IPS-20b (cell line): Measurements from ENCODE around the gene KIF24.
"Not testable (repeated sequence)": the region's sequence is repeated elsewhere in the genome, so short reads cannot be mapped to it uniquely, and the experiment has no call there.

Experiments used
- H3K27ac ChIP-seq: one replicate; pipeline ENCODE4 v1.5.1; 2013; ENCODE audit warnings: low read length
- H3K27me3 ChIP-seq: 2 replicates; pipeline ENCODE4 v1.6.1; 2013; ENCODE audit warnings: mild to moderate bottlenecking, low read length, inconsistent platforms; ENCODE audit not compliant: insufficient read depth
- H3K36me3 ChIP-seq: 2 replicates; pipeline ENCODE4 v1.6.1; 2013; ENCODE audit warnings: low read depth, mild to moderate bottlenecking, inconsistent platforms, low read length, moderate library complexity; ENCODE audit not compliant: insufficient read depth
- H3K4me1 ChIP-seq: 2 replicates; pipeline ENCODE4 v1.6.1; 2013; ENCODE audit warnings: mild to moderate bottlenecking, control low read depth, inconsistent platforms, low read length, moderate library complexity; ENCODE audit not compliant: insufficient read depth
- H3K4me3 ChIP-seq: 2 replicates; pipeline ENCODE4 v1.5.1; 2013; ENCODE audit warnings: mild to moderate bottlenecking, low read length, inconsistent platforms
- H3K9ac ChIP-seq: 2 replicates; pipeline ENCODE4 v1.6.1; 2013; ENCODE audit warnings: low read depth, mild to moderate bottlenecking, inconsistent platforms, low read length, moderate library complexity
- H3K9me3 ChIP-seq: 2 replicates; pipeline ENCODE4 v1.6.1; 2013; ENCODE audit warnings: mild to moderate bottlenecking, low read depth, low read length, inconsistent platforms; ENCODE audit not compliant: insufficient read depth

KIF24 gene

DNA sequence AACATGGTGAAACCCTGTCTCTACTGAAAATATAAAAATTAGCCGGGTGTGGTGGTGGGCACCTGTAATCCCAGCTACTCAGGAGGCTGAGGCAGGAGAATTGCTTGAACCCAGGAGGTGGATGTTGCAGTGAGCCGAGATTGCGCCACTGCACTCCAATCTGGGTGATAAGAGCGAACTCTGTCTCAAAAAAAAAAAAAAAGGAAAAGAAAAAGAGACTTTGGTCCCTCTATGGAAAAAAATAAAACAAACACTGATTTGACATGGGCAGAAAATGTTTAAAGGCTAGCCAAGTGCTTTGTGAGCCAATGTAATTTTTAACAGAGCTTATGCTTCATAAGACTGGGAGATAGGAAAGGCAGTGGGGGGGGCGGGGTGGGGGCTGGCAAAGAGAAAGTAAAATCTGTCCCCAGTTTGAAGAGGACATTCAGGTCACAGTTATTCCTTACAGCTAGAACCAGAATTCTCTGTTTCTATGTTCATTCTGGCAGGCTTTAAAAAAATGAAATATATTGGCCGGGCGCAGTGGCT is 23.1 kb upstream of the KIF24 start:
- not testable (repeated sequence) for H3K36me3 ChIP-seq, H3K4me1 ChIP-seq, H3K27me3 ChIP-seq, H3K4me3 ChIP-seq, H3K27ac ChIP-seq, H3K9ac ChIP-seq, H3K9me3 ChIP-seq

- H3K4me1 ChIP-seq, result 0 out of 2 replicates have a peak, but pooled peaks cover 2% of the 10 kb centered on the region
- no peaks in the 10 kb centered on the region for H3K9me3 ChIP-seq
- H3K4me3 ChIP-seq, result no peak overlapping the region
- H3K27ac ChIP-seq, result no peak overlapping the region
- no peak overlapping the region for H3K9ac ChIP-seq
- no peaks in the 10 kb centered on the region for H3K27me3 ChIP-seq
- no peaks in the 10 kb centered on the region for H3K36me3 ChIP-seq
These were observed 20.3 kb upstream of the KIF24 start for GRCh38 chr9:34349324-34349723.

DNA sequence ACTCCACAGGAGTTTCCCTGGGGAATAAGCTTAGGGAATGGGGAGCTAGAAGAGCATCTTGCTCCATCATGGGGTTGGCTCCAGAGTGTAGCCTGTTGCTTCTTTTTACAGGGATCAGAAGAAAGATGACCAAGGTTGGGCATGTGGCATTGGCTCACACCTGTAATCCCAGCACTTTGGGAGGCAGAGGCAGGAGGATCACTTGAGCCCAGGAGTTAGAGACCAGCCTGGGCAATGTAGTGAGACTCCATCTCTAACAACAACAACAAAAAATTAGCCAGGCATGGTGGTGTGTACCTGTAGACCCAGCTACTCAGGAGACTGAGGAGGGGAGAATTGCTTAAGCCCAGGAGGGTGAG is 18.7 kb upstream of the KIF24 start:
- Histone ChIP-seq H3K4me1 (0 out of 2 replicates have a peak, but pooled peaks cover 2% of the 10 kb centered on the region), H3K9me3 (no peaks in the 10 kb centered on the region), H3K36me3 (peaks cover 9% of the 10 kb centered on the region; the same call in 1 of the 2 replicates), H3K4me3 (no peak overlapping the region), H3K9ac (no peak overlapping the region), H3K27me3 (no peaks in the 10 kb centered on the region), H3K27ac (no peak overlapping the region)

DNA sequence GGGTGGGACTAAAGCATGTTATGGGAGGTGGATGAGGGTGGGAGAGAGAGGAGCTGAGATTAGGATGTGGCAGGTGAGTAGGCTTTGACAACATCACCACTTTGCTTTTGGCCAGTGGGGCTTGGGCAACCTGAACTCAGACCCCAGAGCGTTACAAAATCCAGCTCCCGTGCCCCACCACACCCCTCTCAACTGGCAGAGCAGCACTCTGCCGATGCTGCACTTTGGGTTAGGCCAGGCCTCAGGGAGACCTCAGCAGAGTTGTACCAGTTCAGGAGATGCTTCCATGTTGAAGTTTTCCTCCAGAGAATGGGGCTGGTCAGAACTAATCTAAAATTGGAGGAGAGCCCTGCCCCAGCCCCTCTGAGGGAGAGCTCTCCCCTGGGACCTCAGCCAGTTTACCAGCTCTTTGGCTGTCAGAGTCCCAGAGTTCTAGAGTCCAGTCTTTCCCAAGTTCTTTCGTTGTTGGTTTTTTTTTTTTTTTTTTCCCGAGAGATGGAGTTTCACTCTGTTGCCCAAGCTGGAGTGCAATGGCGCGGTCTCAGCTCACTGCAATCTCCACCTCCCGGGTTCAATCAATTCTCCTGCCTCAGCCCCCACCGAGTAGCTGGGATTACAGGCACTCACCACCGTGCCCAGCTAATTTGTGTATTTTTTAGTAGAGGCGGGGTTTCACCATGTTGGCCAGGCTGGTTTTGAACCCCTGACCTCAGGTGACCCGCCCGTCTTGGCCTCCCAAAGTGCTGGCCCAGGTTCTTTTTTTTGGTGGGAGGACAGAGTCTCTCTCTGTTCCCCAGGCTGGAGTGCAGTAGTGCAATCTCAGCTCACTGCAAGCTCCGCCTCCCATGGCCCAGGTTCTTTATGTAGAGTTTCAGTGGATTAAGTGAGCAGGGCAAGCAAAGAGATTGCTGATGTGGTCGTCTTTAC is 18.1 kb upstream of the KIF24 start:
- no peaks in the 10 kb centered on the region for H3K27me3 ChIP-seq

GRCh38 chr9:34343605-34344004 is 14.5 kb upstream of the KIF24 start:
- H3K4me3 ChIP-seq, result no peak overlapping the region
- H3K27me3 ChIP-seq, result no peaks in the 10 kb centered on the region
- H3K36me3 ChIP-seq, result peaks cover 26% of the 10 kb centered on the region
- 0 out of 2 replicates have a peak, but pooled peaks cover 2% of the 10 kb centered on the region for H3K4me1 ChIP-seq
- no peaks in the 10 kb centered on the region for H3K9me3 ChIP-seq
- H3K9ac ChIP-seq, result no peak overlapping the region
- H3K27ac ChIP-seq, result no peak overlapping the region

More for the DNA sequence above, 18.1 kb upstream of the KIF24 start:
- Histone ChIP-seq H3K36me3 (peaks cover 9% of the 10 kb centered on the region; the same call in 1 of the 2 replicates), H3K4me3 (no peak overlapping the region), H3K9me3 (no peaks in the 10 kb centered on the region), H3K4me1 (0 out of 2 replicates have a peak, but pooled peaks cover 2% of the 10 kb centered on the region), H3K9ac (no peak overlapping the region), H3K27ac (no peak overlapping the region)

GRCh38 chr9:34343090-34343489 is 14.0 kb upstream of the KIF24 start:
- Histone ChIP-seq H3K27ac (no peak overlapping the region), H3K4me1 (0 out of 2 replicates have a peak, but pooled peaks cover 2% of the 10 kb centered on the region), H3K9ac (no peak overlapping the region), H3K4me3 (no peak overlapping the region), H3K9me3 (no peaks in the 10 kb centered on the region), H3K36me3 (peaks cover 29% of the 10 kb centered on the region), H3K27me3 (no peaks in the 10 kb centered on the region)

DNA sequence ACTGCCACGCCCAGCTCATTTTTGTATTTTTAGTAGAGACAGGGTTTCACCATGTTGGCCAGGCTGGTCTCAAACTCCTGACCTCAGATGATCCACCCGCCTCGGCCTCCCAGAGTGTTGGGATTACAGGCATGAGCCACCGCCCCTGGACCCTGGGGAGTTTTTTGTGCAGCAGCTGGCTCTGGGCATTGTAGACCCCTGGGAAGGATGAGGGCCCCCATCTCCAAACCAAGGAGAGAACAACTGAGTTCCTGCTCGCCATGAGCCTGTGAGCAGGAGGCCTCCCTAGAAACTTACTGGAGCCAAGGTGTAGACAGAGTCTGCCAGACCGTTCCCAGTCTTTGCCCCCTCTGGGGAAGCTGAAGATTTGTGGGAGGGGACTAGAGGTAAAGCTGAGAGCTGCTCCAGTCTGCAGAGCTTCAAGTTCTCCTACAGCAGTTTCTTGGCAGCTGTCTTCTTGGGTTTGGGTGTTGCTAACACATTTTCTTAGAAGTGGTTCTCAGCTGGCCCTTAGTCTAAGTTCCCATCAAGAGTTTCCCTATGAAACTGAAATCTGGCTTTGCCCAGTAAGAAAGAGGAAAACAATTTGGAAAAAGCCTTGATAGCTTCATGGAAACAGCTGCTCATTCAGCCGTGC is 12.7 kb upstream of the KIF24 start:
- H3K9ac ChIP-seq, result no peak overlapping the region
- peaks cover 29% of the 10 kb centered on the region for H3K36me3 ChIP-seq
- no peak overlapping the region for H3K27ac ChIP-seq
- no peaks in the 10 kb centered on the region for H3K27me3 ChIP-seq
- H3K4me3 ChIP-seq, result no peak overlapping the region
- no peaks in the 10 kb centered on the region for H3K9me3 ChIP-seq
- 0 out of 2 replicates have a peak, but pooled peaks cover 2% of the 10 kb centered on the region for H3K4me1 ChIP-seq

DNA sequence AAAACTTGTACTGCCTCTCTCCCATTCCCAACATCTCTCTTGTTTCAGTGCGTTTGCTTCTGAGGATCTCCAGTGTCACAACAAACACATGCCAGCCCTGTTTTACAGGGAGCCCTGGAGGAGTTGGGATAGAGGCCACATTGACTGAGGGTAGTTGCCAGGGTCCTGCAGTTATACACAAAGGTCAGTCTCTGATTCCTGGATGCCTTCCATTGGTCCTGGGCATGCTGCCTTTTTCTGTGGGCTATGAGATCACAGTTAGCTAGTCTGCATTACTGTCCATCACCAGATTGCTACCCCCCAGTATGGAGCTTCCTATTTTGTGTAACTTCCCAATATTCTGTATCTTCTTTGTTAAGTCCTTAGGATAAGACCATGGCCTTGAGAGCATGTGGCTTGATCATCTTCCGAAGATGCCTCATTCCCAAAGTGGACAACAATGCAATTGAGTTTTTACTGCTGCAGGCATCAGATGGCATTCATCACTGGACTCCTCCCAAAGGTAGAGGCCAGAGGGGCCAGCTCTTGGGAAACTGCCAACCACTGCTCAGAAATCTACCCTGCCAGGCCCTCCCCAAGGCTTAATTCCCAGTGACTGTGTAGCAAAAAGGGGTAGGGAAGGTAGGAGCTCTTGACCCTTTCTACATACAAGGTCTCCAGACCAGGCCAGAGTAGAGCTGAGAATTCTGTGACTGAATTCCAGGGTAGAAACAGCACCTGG is 9.8 kb upstream of the KIF24 start:
- H3K4me1 ChIP-seq, result peaks cover 10% of the 10 kb centered on the region
- H3K9me3 ChIP-seq, result no peaks in the 10 kb centered on the region
- H3K36me3 ChIP-seq, result peaks cover 29% of the 10 kb centered on the region
- H3K27ac ChIP-seq, result no peak overlapping the region
- H3K27me3 ChIP-seq, result no peaks in the 10 kb centered on the region
- H3K4me3 ChIP-seq, result no peak overlapping the region
- no peak overlapping the region for H3K9ac ChIP-seq

DNA sequence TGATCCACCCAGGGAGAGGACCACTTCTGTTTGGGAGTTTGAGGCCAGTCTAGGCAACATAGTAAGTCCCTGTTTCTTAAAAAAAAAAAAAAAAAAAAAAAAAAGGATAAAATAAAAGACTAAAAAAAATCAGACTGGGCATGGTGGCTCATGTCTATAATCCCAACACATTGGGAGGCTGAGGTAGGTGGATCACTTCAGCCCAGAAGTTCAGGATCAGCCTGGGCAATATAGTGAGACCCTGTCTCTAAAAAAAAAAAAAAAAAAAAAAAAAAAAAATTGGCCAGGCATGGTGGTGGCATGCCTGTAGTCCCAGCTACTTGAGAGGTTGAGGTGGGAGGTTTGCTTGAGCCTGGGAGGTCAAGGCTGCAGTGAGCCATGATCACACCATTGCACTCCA is 9.0 kb upstream of the KIF24 start:
- H3K9ac ChIP-seq, H3K27me3 ChIP-seq, H3K9me3 ChIP-seq, H3K27ac ChIP-seq, H3K4me3 ChIP-seq: not testable (repeated sequence)
- Histone ChIP-seq H3K4me1 (peaks cover 14% of the 10 kb centered on the region), H3K36me3 (peaks cover 23% of the 10 kb centered on the region)

DNA sequence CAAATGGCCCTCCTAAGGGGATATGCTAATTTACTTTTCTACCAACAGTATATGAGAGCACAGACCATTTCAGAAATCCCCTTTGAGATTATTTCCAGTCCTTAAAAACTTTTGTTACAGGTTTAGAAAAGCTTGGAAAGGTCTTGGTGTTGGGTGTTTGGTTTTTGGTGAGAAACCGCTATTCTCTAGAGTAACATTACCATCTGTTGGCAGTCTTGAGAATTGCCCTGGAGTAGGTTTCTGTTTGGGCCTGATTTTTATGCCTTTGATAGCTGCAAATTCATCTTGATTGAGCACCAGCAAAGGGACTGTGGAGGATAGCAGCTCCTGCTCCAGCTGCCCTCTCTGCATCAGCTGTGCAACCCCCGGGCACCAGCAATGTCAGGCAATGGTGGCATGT is 8.3 kb upstream of the KIF24 start:
- H3K9ac ChIP-seq, result no peak overlapping the region
- no peaks in the 10 kb centered on the region for H3K27me3 ChIP-seq
- peaks cover 20% of the 10 kb centered on the region for H3K36me3 ChIP-seq
- no peak overlapping the region for H3K27ac ChIP-seq
- peaks cover 14% of the 10 kb centered on the region for H3K4me1 ChIP-seq
- H3K9me3 ChIP-seq, result no peaks in the 10 kb centered on the region
- no peak overlapping the region for H3K4me3 ChIP-seq

DNA sequence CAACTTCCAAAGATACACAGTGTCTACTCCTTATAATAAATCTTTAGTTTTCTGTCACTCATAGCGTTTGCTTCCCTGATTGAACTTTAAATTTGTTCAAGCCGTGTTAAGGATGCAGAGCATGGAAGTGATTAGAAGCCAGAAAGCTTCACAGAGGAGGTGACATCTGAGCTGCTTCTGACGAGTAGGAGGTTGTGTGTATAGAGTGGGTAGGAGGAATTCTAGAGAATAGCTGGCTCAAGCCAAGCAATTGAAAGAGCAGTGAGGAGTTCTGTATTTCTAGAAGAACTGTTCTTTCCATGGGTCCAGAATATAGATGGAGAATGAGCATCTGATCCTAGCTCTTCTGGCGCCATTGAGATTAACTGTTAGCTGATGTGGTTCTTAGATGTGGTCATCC is 6.3 kb upstream of the KIF24 start:
- no peaks in the 10 kb centered on the region for H3K27me3 ChIP-seq
- peaks cover 18% of the 10 kb centered on the region for H3K36me3 ChIP-seq
- H3K27ac ChIP-seq, result no peak overlapping the region
- H3K9me3 ChIP-seq, result no peaks in the 10 kb centered on the region
- H3K9ac ChIP-seq, result peak overlapping the region; percentile 1; the same call in 1 of the 2 replicates
- no peak overlapping the region for H3K4me3 ChIP-seq
- peaks cover 14% of the 10 kb centered on the region for H3K4me1 ChIP-seq
